ENCODE data around the gene ZBTB37. TPM values are rescaled to one million over a fixed set of nuclear protein-coding genes. Genes with fewer than 3 reads are reported as not detected.

The ZBTB37 gene
- total and polyA plus RNA-seq, 10 donors = 1.1 to 29.8 (median 19.4) TPM

DNA sequence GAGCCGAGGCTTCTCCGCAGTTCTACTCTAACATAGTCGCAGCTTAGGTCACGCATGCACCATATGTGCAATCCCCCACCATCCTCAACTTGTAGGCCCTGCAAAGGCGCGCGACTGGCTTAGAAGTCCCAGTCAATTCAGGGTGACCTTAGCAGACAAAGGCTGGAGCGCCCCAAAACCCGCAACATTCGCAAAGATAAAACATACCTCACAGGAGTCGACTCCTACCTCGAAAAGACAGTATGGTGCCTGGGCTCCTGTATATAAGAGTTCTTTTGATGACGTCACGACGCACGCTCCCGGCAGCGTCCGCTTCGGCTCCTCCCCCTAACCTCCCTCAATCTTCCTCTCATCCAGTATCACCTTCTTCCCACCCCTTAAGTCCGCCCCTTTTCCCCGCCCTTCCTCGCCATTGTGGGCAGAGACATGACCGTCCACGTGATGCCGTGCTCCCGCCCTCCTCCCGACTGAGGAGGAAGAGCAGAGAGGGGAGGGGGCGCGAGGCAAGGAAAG, 371 bp upstream of the ZBTB37 start, which contains the start of gene GAS5:
TSS of gene GAS5 (minus strand) at position 237 of the 513 bp plus-strand sequence.
- peak; percentile 100 for DNase-seq
- H3K27me3 ChIP-seq (replicated peaks in 1 of 7) = no peaks in the 10 kb centered on the region
- H3K27ac ChIP-seq = peak within 1 kb of the TSS; percentile 97 to 99 (median 98)
- H3K4me1 ChIP-seq = peaks cover 51 to 91% (median 71%) of the 10 kb centered on the region in 6 donors
- 0 to 2% (median 1%) methylated on average over 28 to 30 of the region's 30 CpGs for WGBS, 5 donors
- intact Hi-C loops (cut with DNase I; ENCODE audit: low total_unique reads) = loop anchor here (10.0 kb wide), 1 partner anchor 67 kb away; no protein-coding TSS in a partner anchor
- peaks cover 0 to 53% (median 36%) of the 10 kb centered on the region in 6 donors for H3K36me3 ChIP-seq
- H3K9me3 ChIP-seq = no peaks in the 10 kb centered on the region
- TF ChIP-seq, protein P1, sequence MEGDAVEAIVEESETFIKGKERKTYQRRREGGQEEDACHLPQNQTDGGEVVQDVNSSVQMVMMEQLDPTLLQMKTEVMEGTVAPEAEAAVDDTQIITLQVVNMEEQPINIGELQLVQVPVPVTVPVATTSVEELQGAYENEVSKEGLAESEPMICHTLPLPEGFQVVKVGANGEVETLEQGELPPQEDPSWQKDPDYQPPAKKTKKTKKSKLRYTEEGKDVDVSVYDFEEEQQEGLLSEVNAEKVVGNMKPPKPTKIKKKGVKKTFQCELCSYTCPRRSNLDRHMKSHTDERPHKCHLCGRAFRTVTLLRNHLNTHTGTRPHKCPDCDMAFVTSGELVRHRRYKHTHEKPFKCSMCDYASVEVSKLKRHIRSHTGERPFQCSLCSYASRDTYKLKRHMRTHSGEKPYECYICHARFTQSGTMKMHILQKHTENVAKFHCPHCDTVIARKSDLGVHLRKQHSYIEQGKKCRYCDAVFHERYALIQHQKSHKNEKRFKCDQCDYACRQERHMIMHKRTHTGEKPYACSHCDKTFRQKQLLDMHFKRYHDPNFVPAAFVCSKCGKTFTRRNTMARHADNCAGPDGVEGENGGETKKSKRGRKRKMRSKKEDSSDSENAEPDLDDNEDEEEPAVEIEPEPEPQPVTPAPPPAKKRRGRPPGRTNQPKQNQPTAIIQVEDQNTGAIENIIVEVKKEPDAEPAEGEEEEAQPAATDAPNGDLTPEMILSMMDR (IDR thresholded peaks at IDR 0.05 in 8 of 11, conservative IDR thresholded peaks at IDR 0.05 in 3 of 11) = peak in 2 of 11 experiments; percentile 6 to 29
- TF ChIP-seq POLR2AphosphoS5 (IDR thresholded peaks at IDR 0.05) (peak; percentile 90 to 99 (median 96)), POLR2A (IDR thresholded peaks at IDR 0.05) (peak; percentile 58 to 96 (median 89))
- H3K4me3 ChIP-seq = peak within 1 kb of the TSS; percentile 75 to 95 (median 84)

- DNase-seq = no peak
- Histone ChIP-seq H3K27me3 (replicated peaks in 1 of 7) (no peaks in the 10 kb centered on the region), H3K9me3 (no peaks in the 10 kb centered on the region), H3K27ac (peak overlapping the region; percentile 97 to 99 (median 98)), H3K4me3 (peak overlapping the region; percentile 75 to 95 (median 84)), H3K36me3 (peaks cover 0 to 51% (median 27%) of the 10 kb centered on the region in 6 donors), H3K4me1 (peaks cover 50 to 88% (median 71%) of the 10 kb centered on the region in 6 donors)
- WGBS, 5 donors = 3 to 6% (median 4%) methylated on average over 5 of the region's 5 CpGs
- intact Hi-C loops (cut with DNase I; ENCODE audit: low total_unique reads) = loop anchor here (10.0 kb wide), 1 partner anchor 66 kb away; no protein-coding TSS in a partner anchor
- TF ChIP-seq POLR2A (IDR thresholded peaks at IDR 0.05) (no peak), POLR2AphosphoS5 (IDR thresholded peaks at IDR 0.05) (no peak)
- TF ChIP-seq, protein P1 (IDR thresholded peaks at IDR 0.05 in 8 of 11, conservative IDR thresholded peaks at IDR 0.05 in 3 of 11) = no peak
Measured at GRCh38 chr1:173869021-173869359, 810 bp downstream of the ZBTB37 start.

DNA sequence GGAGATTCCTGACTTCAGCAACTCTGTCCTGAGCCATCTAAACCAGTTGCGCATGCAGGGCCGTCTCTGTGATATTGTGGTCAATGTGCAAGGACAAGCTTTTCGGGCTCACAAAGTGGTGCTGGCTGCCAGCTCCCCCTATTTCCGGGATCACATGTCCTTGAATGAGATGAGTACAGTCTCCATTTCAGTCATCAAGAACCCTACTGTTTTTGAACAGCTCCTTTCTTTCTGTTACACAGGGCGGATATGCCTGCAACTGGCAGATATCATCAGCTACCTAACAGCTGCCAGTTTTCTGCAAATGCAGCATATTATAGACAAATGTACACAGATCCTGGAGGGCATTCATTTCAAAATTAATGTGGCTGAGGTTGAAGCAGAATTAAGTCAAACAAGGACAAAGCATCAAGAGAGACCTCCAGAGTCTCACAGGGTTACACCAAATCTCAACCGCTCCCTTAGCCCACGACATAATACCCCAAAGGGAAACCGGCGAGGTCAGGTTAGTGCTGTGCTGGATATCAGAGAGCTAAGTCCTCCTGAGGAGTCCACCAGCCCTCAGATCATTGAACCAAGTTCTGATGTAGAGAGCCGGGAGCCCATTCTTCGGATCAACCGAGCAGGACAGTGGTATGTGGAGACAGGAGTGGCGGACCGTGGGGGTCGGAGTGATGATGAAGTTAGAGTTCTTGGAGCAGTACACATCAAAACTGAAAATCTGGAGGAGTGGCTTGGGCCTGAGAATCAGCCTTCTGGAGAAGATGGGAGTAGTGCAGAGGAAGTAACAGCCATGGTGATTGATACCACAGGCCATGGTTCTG, 2.3 kb downstream of the ZBTB37 start:
- peaks cover 0 to 50% (median 15%) of the 10 kb centered on the region in 6 donors for H3K36me3 ChIP-seq
- peak; percentile 83 for DNase-seq
- intact Hi-C loops (cut with DNase I; ENCODE audit: low total_unique reads) = no loop called here
- H3K4me3 ChIP-seq = peak overlapping the region in 4 of 8 donors; percentile 8 to 91 (median 14)
- peak overlapping the region; percentile 72 to 99 (median 98) for H3K27ac ChIP-seq
- 53 to 63% (median 57%) methylated on average over 15 of the region's 15 CpGs for WGBS, 5 donors
- TF ChIP-seq, protein P1 (IDR thresholded peaks at IDR 0.05 in 8 of 11, conservative IDR thresholded peaks at IDR 0.05 in 3 of 11) = no peak
- TF ChIP-seq POLR2A (IDR thresholded peaks at IDR 0.05) (peak in 1 of 3 donors; percentile 65), POLR2AphosphoS5 (IDR thresholded peaks at IDR 0.05) (peak in 2 of 3 donors; percentile 66 to 84)
- H3K4me1 ChIP-seq = peaks cover 36 to 77% (median 56%) of the 10 kb centered on the region in 6 donors
- no peaks in the 10 kb centered on the region for H3K27me3 ChIP-seq (replicated peaks in 1 of 7)
- H3K9me3 ChIP-seq = no peaks in the 10 kb centered on the region

Data from spleen (tissue), 11 donors.